PC-9 (cell line): ENCODE results near the gene ARGLU1.
"Not testable (repeated sequence)": the region's sequence is repeated elsewhere in the genome, so short reads cannot be mapped to it uniquely, and the experiment has no call there.

ENCODE experiments used
- EZH2 ChIP-seq: fragments of 200-600 bp; sonication (generic); IDR thresholded peaks from 2 replicates; pipeline ENCODE4 v1.8.0; 2017; ENCODE audit warnings: antibody characterized with exemption, low read depth
- TF ChIP-seq, protein P1 (sequence below): fragments of 200-600 bp; sonication (generic); conservative IDR thresholded peaks from 2 replicates; pipeline ENCODE4 v1.6.1; 2017; ENCODE audit warnings: mixed run types, antibody characterized with exemption, mild to moderate bottlenecking, moderate library complexity

- not testable (repeated sequence) for TF ChIP-seq EZH2
- TF ChIP-seq, protein P1, sequence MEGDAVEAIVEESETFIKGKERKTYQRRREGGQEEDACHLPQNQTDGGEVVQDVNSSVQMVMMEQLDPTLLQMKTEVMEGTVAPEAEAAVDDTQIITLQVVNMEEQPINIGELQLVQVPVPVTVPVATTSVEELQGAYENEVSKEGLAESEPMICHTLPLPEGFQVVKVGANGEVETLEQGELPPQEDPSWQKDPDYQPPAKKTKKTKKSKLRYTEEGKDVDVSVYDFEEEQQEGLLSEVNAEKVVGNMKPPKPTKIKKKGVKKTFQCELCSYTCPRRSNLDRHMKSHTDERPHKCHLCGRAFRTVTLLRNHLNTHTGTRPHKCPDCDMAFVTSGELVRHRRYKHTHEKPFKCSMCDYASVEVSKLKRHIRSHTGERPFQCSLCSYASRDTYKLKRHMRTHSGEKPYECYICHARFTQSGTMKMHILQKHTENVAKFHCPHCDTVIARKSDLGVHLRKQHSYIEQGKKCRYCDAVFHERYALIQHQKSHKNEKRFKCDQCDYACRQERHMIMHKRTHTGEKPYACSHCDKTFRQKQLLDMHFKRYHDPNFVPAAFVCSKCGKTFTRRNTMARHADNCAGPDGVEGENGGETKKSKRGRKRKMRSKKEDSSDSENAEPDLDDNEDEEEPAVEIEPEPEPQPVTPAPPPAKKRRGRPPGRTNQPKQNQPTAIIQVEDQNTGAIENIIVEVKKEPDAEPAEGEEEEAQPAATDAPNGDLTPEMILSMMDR = not testable (repeated sequence)
Measured at GRCh38 chr13:106600798-106601135, 32.8 kb upstream of the ARGLU1 start.
